Erythroblast (primary cell): Measurements from ENCODE around the gene KRTAP6-3.

Experiments
- GATA1 ChIP-seq: IDR thresholded peaks from 2 replicates; pipeline ENCODE4 v1.6.1; 2011; ENCODE audit warnings: low read depth, mild to moderate bottlenecking, control low read depth, low read length, moderate library complexity
- POLR2A ChIP-seq: IDR thresholded peaks from 2 replicates; pipeline ENCODE4 v1.6.1; 2011; ENCODE audit warnings: mild to moderate bottlenecking, low read length

- TF ChIP-seq POLR2A, result no peak
- TF ChIP-seq GATA1, result no peak
These were observed 33.4 kb downstream of the KRTAP6-3 start for GRCh38 chr21:30625449-30626165.
